Suprapubic skin (tissue), 3 donors: ENCODE data around the gene FREY1.

Source experiments
- CTCF ChIP-seq, 2 donors: fragments of 200-600 bp in 1 of 2; fragments of 450-650 bp in 1 of 2; sonication (generic) in 1 of 2; IDR thresholded peaks; one replicate each; pipeline ENCODE4 v1.5.1; 2016 to 2019; ENCODE audit warnings: antibody characterized with exemption in 2 of 2, mild to moderate bottlenecking in 1 of 2, moderate library complexity in 1 of 2
- POLR2AphosphoS5 ChIP-seq, 3 donors: sonication (generic); formaldehyde crosslinking; IDR thresholded peaks; one replicate each; pipeline ENCODE4 v1.6.1; 2017; ENCODE audit warnings: antibody characterized with exemption in 3 of 3

DNA sequence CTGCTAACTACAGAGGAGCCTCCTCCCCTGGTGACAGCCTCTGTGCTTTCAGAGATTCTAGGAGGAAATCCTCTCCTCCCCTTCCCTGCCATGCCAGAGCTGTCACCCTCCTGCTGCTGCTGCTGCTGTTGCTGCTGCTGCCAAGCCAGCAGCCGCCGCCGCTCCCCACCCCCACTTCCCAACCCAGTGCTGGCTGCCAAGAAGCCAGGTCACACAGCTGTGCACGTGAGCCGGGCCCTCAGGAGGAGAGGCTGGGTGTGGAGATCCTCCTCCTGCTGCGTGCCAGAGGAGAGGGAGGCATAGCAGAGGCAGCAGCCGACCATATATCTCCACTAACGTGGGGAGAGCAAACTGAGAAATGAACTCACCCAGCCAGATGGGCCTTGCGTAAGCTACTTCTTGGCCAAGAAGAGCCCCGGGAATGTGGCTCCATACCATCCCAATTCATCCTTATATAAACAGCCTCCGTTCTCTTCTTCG lies 47.4 kb downstream of the FREY1 start:
- TF ChIP-seq CTCF (IDR thresholded peaks at IDR 0.05): no peak
- TF ChIP-seq POLR2AphosphoS5 (IDR thresholded peaks at IDR 0.05): peak in 2 of 3 donors; percentile 85 to 89
